Inferior parietal cortex (tissue), 1 donor: ENCODE measurements around the gene PLB1.
"Not testable (repeated sequence)": the region's sequence is repeated elsewhere in the genome, so short reads cannot be mapped to it uniquely, and the experiment has no call there.

Experiments
- DNase-seq: peaks from one replicate; pipeline ENCODE4 v3.0.0-alpha.2; 2016; ENCODE audit errors: extremely low spot score

The PLB1 gene

GRCh38 chr2:28469947-28470535, 25.8 kb upstream of the PLB1 start:
- DNase-seq = no peak

- DNase-seq = no peak
Observed at GRCh38 chr2:28470759-28471158, 25.1 kb upstream of the PLB1 start.

GRCh38 chr2:28471214-28471613, 24.6 kb upstream of the PLB1 start:
- no peak for DNase-seq

- DNase-seq = no peak
Observed at GRCh38 chr2:28471701-28472236, 24.1 kb upstream of the PLB1 start.

- DNase-seq = not testable (repeated sequence)
Observed at GRCh38 chr2:28472641-28473040, 23.2 kb upstream of the PLB1 start.

GRCh38 chr2:28475088-28475595, 20.7 kb upstream of the PLB1 start:
- DNase-seq = no peak

- no peak for DNase-seq
Observed at GRCh38 chr2:28477087-28477486, 18.8 kb upstream of the PLB1 start.

GRCh38 chr2:28477645-28478044, 18.2 kb upstream of the PLB1 start:
- no peak for DNase-seq

- DNase-seq = no peak
Observed at GRCh38 chr2:28480403-28481049, 15.3 kb upstream of the PLB1 start.

GRCh38 chr2:28481905-28482304, 14.0 kb upstream of the PLB1 start:
- DNase-seq = no peak

GRCh38 chr2:28484835-28485234, 11.0 kb upstream of the PLB1 start:
- no peak for DNase-seq

GRCh38 chr2:28486526-28486925, 9.3 kb upstream of the PLB1 start:
- no peak for DNase-seq

- DNase-seq = no peak
Observed at GRCh38 chr2:28487258-28487657, 8.6 kb upstream of the PLB1 start.

- DNase-seq = no peak
Observed at GRCh38 chr2:28488083-28488830, 7.6 kb upstream of the PLB1 start.

- DNase-seq = no peak
Observed at GRCh38 chr2:28488858-28489575, 6.8 kb upstream of the PLB1 start.

GRCh38 chr2:28490558-28490957, 5.3 kb upstream of the PLB1 start:
- no peak for DNase-seq

- no peak for DNase-seq
Observed at GRCh38 chr2:28492282-28492681, 3.6 kb upstream of the PLB1 start.

- no peak for DNase-seq
Observed at GRCh38 chr2:28493636-28494035, 2.2 kb upstream of the PLB1 start.

GRCh38 chr2:28496781-28497180, 921 bp downstream of the PLB1 start:
- no peak for DNase-seq

GRCh38 chr2:28497206-28497605, 1.3 kb downstream of the PLB1 start:
- DNase-seq = no peak

- no peak for DNase-seq
Observed at GRCh38 chr2:28499282-28499681, 3.4 kb downstream of the PLB1 start.

GRCh38 chr2:28505361-28505760, 9.5 kb downstream of the PLB1 start:
- no peak for DNase-seq
